Lung (tissue), 12 donors: ENCODE results near the gene KTI12. TPM values are rescaled to one million over a fixed set of nuclear protein-coding genes. Genes with fewer than 3 reads are reported as not detected.
"Not testable (repeated sequence)": the region's sequence is repeated elsewhere in the genome, so short reads cannot be mapped to it uniquely, and the experiment has no call there.

Experiments
- ATAC-seq: fragments of 200-7000 bp; cut with Tn5 transposase; one replicate; pipeline ENCODE4 v1.9.1; 2020; ENCODE audit warnings: moderate number of reproducible peaks; ENCODE audit not compliant: insufficient read depth, low FRiP score
- DNase-seq, 3 donors: peaks; one replicate each; pipeline ENCODE4 v3.0.0-alpha.2; 2013 to 2017
- H3K27ac ChIP-seq, 2 donors: one replicate each; pipeline ENCODE4 v1.5.1; 2013; ENCODE audit warnings: mild to moderate bottlenecking in 2 of 2, moderate library complexity in 2 of 2, control low read depth in 1 of 2, inconsistent platforms in 1 of 2, low read depth in 1 of 2, low read length in 1 of 2
- H3K27me3 ChIP-seq, 3 donors: one replicate each; pipeline ENCODE4 v1.5.1; 2013; ENCODE audit warnings: low read length in 2 of 3; ENCODE audit not compliant: control insufficient read depth in 3 of 3, insufficient read depth in 3 of 3
- H3K36me3 ChIP-seq, 4 donors: one replicate each; pipeline ENCODE4 v1.5.1; 2013; ENCODE audit warnings: low read length in 4 of 4, mild to moderate bottlenecking in 1 of 4, moderate library complexity in 1 of 4; ENCODE audit not compliant: control insufficient read depth in 4 of 4, insufficient read depth in 4 of 4
- H3K4me1 ChIP-seq, 5 donors: one replicate each; pipeline ENCODE4 v1.5.1; 2013; ENCODE audit warnings: low read length in 5 of 5, mild to moderate bottlenecking in 2 of 5, moderate library complexity in 1 of 5; ENCODE audit not compliant: control insufficient read depth in 5 of 5, insufficient read depth in 5 of 5
- H3K4me3 ChIP-seq: one replicate; pipeline ENCODE4 v1.5.1; 2013; ENCODE audit warnings: mild to moderate bottlenecking, control low read depth, moderate library complexity
- H3K9ac ChIP-seq, 2 donors: one replicate each; pipeline ENCODE4 v1.5.1; 2013; ENCODE audit warnings: low read length in 2 of 2, control low read depth in 1 of 2; ENCODE audit not compliant: insufficient read depth in 1 of 2
- H3K9me3 ChIP-seq, 4 donors: one replicate each; pipeline ENCODE4 v1.5.1; 2013; ENCODE audit warnings: low read length in 3 of 4, mild to moderate bottlenecking in 1 of 4, moderate library complexity in 1 of 4; ENCODE audit not compliant: control insufficient read depth in 4 of 4, insufficient read depth in 3 of 4
- whole genome bisulfite sequencing, 2 donors: extraction: QIAGEN DNeasy Blood & Tissue Kit; methylation state at CpG; one replicate each; pipeline ENCODE4 v1.1.7; 2013; 5-methylcytosine and 5-hydroxymethylcytosine counted together
- polyA plus RNA-seq, 2 donors: library from polyadenylated mRNA; stranded (reverse); fragments of 200-250 nt; gene quantifications; one replicate each; pipeline ENCODE4 v1.2.1, GENCODE V29; 2013
- total RNA-seq, 2 donors: library from RNA; depleted of rRNA in 1 of 2; stranded (reverse); fragments of >200 nt in 1 of 2; gene quantifications; one replicate each; pipeline ENCODE4 v1.2.1, GENCODE V29; 2014 to 2021
- TF ChIP-seq, protein P1 (sequence below): IDR thresholded peaks from 2 replicates; pipeline ENCODE4 v1.5.1; 2012; ENCODE audit warnings: mild to moderate bottlenecking; ENCODE audit errors: control extremely low read depth, extremely low read depth
- donor health status: control.
- donor health status: control.
- donor health status: Bipolar disorder and iron deficiency.
- donor health status: healthy.
- donor health status: DM: yes; HTN: yes; CAD: no.

The KTI12 gene
- total and polyA plus RNA-seq, 4 donors, result 4.8 to 11.3 (median 7.5) TPM

DNA sequence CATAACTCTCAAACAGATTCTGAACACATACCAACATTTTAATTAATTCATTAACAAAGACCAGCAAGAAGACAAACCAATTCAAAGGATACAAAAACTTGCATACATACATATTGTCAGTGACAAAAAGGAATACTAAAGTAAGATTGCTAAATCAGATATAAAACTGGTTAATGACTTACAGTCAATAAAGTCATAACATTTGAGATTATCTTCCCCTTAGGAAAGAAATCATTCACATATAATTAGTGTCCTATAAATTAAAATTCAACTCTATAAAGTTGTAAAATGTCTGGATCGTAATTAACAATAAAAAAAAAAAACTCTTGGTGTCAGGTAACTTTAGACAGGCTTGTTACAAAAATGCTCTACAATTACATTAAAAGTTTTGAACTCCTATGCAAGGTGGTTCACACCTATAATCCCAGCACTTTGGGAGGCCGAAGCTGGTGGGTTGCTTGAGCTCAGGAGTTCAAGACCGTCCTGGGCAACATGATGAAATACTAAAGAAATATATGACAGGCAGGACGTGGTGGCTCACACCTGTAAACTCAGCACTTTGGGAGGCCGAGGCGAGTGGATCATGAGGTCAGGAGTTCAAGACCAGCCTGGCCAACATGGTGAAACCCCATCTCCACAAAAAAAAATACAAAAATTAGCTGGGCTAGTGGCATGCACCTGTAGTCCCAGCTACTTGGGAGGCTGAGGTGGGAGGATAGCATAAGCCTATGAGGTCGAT, 25.4 kb downstream of the KTI12 start:
- ATAC-seq (no peak), DNase-seq (no peak)
- Histone ChIP-seq H3K4me3 (no peak overlapping the region), H3K4me1 (peaks cover 0 to 3% (median 0%) of the 10 kb centered on the region in 5 donors), H3K9ac (no peak overlapping the region), H3K27me3 (peaks cover 0 to 5% (median 3%) of the 10 kb centered on the region in 3 donors), H3K36me3 (no peaks in the 10 kb centered on the region), H3K9me3 (no peaks in the 10 kb centered on the region), H3K27ac (no peak overlapping the region)
- WGBS, 2 donors, result 87 to 89% methylated on average over 7 of the region's 7 CpGs
- TF ChIP-seq, protein P1, sequence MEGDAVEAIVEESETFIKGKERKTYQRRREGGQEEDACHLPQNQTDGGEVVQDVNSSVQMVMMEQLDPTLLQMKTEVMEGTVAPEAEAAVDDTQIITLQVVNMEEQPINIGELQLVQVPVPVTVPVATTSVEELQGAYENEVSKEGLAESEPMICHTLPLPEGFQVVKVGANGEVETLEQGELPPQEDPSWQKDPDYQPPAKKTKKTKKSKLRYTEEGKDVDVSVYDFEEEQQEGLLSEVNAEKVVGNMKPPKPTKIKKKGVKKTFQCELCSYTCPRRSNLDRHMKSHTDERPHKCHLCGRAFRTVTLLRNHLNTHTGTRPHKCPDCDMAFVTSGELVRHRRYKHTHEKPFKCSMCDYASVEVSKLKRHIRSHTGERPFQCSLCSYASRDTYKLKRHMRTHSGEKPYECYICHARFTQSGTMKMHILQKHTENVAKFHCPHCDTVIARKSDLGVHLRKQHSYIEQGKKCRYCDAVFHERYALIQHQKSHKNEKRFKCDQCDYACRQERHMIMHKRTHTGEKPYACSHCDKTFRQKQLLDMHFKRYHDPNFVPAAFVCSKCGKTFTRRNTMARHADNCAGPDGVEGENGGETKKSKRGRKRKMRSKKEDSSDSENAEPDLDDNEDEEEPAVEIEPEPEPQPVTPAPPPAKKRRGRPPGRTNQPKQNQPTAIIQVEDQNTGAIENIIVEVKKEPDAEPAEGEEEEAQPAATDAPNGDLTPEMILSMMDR, result no peak

DNA sequence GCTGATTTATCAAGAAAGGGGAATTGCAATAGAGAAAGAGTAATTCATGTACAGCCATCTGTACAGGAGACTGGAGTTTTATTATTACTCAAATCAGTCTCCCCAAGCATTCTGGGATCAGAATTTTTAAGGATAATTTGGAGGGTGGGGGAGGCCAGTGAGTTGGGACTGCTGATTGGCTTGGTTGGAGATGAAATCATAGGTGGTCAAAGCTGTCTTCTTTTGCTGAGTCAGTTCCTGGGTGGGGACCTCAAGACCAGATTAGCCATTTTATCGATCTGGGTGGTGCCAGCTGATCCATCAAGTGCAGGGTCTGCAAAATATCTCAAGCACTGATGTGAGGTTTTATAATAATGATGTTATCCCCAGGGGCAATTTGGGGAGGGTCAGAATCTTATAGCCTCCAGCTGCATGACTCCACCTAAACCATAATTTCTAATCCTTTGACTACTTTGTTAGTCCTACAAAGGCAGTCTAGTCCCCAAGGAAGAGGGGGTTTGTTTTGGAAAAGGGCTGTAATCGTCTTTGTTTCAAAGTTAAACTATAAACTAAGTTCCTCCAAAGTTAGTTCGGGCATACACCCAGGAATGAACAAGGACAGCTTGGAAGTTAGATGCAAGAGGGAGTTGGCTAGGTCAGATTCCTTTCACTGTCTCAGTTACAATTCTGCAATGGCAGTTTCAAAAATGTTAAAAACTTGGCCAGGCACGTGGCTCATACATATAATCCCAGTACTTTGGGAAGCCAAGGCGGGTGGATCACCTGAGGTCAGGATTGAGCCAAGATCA, 26.2 kb downstream of the KTI12 start:
- Histone ChIP-seq H3K4me3 (no peak overlapping the region), H3K27ac (no peak overlapping the region), H3K9ac (no peak overlapping the region), H3K27me3 (peaks cover 0 to 5% (median 3%) of the 10 kb centered on the region in 3 donors), H3K36me3 (no peaks in the 10 kb centered on the region), H3K4me1 (peaks cover 0 to 3% (median 0%) of the 10 kb centered on the region in 5 donors), H3K9me3 (no peaks in the 10 kb centered on the region)
- ATAC-seq (no peak), DNase-seq (no peak)
- 56 to 75% methylated on average over 5 of the region's 5 CpGs for WGBS, 2 donors
- TF ChIP-seq, protein P1, result no peak

DNA sequence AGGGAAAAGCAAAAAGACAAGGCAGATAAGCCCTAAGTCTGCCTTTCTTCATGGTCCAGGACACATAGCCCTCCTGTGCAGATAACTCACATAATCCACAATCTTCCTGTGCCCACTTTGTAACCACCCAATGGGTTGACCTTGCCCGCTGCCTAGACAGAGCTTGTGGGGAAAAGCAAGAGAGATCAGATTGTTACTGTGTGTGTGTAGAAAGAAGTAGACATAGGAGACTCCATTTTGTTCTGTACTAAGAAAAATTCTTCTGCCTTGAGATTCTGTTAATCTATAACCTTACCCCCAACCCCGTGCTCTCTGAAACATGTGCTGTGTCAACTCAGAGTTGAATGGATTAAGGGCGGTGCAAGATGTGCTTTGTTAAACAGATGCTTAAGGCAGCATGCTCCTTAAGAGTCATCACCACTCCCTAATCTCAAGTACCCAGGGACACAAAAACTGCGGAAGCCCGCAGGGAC, 27.5 kb downstream of the KTI12 start:
- not testable (repeated sequence) for H3K27ac ChIP-seq, H3K4me1 ChIP-seq, H3K4me3 ChIP-seq, H3K9me3 ChIP-seq, ATAC-seq, H3K36me3 ChIP-seq, DNase-seq, H3K27me3 ChIP-seq, H3K9ac ChIP-seq
- 50 to 60% methylated on average over 4 to 5 of the region's 5 CpGs for WGBS, 2 donors

DNA sequence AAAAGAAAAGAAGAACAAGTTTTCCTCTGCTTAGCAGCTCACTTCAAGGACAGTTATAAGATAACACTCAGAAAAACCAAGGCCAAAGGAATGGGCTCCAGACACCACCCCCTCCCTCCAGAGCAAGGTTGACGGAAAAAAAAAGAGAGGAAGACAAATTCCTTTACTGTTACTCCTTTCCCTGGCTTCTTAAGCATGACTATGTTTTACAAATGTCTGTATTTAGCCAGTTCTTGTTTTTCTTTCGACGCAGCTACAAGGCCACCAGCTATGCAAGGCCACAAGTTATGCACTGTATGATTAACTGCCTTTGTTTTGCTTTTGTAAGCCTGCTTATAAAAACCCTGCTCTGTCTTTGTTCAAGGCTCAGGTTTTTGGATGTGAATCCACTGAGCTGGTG, 28.1 kb downstream of the KTI12 start:
- WGBS, 2 donors, result 53 to 59% methylated on average over 3 of the region's 3 CpGs
- H3K4me3 ChIP-seq, H3K4me1 ChIP-seq, H3K9ac ChIP-seq, DNase-seq, H3K36me3 ChIP-seq, ATAC-seq, H3K9me3 ChIP-seq, H3K27ac ChIP-seq, H3K27me3 ChIP-seq: not testable (repeated sequence)
